SK-N-SH (cell line): ENCODE results near the gene DNASE1L2.

Source experiments
- CHD2 ChIP-seq: fragments of 150-350 bp; IDR thresholded peaks from 2 replicates; pipeline ENCODE4 v1.6.1; 2018; ENCODE audit warnings: low read length; ENCODE audit not compliant: partially characterized antibody
- ELF1 ChIP-seq: IDR thresholded peaks from 2 replicates; pipeline ENCODE4 v1.4.0; 2012
- EP300 ChIP-seq, 2 experiments: IDR thresholded peaks; 2 replicates each; pipeline versions ENCODE4 v1.4.0 to v1.6.1; 2012; ENCODE audit warnings: borderline replicate concordance in 1 of 2, low read depth in 1 of 2, low read length in 1 of 2
- EZH2phosphoT487 ChIP-seq: fragments of 200-600 bp; sonication (generic); IDR thresholded peaks from 2 replicates; pipeline ENCODE4 v1.6.1; 2017; ENCODE audit warnings: low read depth, mixed run types, mild to moderate bottlenecking, antibody characterized with exemption, moderate library complexity, borderline replicate concordance
- FOXM1 ChIP-seq: IDR thresholded peaks from 2 replicates; pipeline ENCODE4 v1.4.0; 2012; ENCODE audit warnings: low read depth, mild to moderate bottlenecking
- MXI1 ChIP-seq: IDR thresholded peaks from 2 replicates; pipeline ENCODE4 v1.6.1; 2012; ENCODE audit warnings: mild to moderate bottlenecking, low read depth, low read length, improper control_type of control experiment
- NFIC ChIP-seq: IDR thresholded peaks from 2 replicates; pipeline ENCODE4 v1.4.0; 2012; ENCODE audit warnings: borderline replicate concordance
- NRF1 ChIP-seq: IDR thresholded peaks from 2 replicates; pipeline ENCODE4 v1.6.1; 2012; ENCODE audit warnings: low read depth, mild to moderate bottlenecking, low read length
- POLR2AphosphoS5 ChIP-seq: IDR thresholded peaks from 2 replicates; pipeline ENCODE4 v1.6.1; 2012; ENCODE audit warnings: low read depth, low read length
- RFX5 ChIP-seq: IDR thresholded peaks from 2 replicates; pipeline ENCODE4 v1.6.1; 2012; ENCODE audit warnings: mild to moderate bottlenecking, improper control_type of control experiment, low read length
- TF ChIP-seq, protein P1 (sequence below): IDR thresholded peaks from 2 replicates; pipeline ENCODE4 v1.6.1; 2012; ENCODE audit warnings: mild to moderate bottlenecking, low read depth, low read length, moderate library complexity
- TF ChIP-seq, protein P2 (sequence below): fragments of 200-600 bp; sonication (generic); IDR thresholded peaks from 2 replicates; pipeline ENCODE4 v1.6.1; 2017; ENCODE audit warnings: antibody characterized with exemption, mild to moderate bottlenecking, moderate library complexity
- TF ChIP-seq, protein P3 (sequence below): IDR thresholded peaks from 2 replicates; pipeline ENCODE4 v1.4.0; 2012; ENCODE audit warnings: low read depth
- TF ChIP-seq, protein P4 (sequence below): fragments of 150-350 bp; IDR thresholded peaks from 2 replicates; pipeline ENCODE4 v1.6.1; 2017; ENCODE audit warnings: antibody characterized with exemption, low read length, low read depth, borderline replicate concordance

DNA sequence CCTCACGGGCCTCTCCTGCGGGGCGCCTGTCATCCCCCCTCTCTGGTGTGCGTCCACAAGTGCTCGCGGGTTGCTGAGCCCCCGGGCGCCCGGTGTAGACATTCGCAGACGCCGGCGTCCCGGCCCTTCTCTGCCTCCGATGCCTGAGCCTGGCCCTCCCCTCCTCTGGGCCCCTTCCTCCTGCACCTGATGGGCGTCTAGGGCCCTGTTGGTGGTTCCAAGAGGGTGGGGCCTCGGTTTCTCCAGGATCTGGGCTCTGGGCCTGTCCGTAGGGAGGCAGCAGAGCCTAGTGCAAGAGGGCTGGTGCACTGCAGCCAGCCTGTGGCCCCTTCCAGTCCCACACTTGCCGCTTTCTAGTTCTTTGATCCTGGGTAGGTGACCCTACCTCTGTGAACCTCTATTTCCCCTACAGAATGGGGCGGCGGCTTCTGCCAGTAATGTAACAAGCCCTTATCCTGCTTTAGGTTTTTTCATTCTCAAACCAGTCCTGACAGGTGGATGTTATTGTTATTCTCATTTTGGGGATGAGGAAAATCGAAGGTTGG lies 12.2 kb upstream of the DNASE1L2 start:
- TF ChIP-seq, protein P1, sequence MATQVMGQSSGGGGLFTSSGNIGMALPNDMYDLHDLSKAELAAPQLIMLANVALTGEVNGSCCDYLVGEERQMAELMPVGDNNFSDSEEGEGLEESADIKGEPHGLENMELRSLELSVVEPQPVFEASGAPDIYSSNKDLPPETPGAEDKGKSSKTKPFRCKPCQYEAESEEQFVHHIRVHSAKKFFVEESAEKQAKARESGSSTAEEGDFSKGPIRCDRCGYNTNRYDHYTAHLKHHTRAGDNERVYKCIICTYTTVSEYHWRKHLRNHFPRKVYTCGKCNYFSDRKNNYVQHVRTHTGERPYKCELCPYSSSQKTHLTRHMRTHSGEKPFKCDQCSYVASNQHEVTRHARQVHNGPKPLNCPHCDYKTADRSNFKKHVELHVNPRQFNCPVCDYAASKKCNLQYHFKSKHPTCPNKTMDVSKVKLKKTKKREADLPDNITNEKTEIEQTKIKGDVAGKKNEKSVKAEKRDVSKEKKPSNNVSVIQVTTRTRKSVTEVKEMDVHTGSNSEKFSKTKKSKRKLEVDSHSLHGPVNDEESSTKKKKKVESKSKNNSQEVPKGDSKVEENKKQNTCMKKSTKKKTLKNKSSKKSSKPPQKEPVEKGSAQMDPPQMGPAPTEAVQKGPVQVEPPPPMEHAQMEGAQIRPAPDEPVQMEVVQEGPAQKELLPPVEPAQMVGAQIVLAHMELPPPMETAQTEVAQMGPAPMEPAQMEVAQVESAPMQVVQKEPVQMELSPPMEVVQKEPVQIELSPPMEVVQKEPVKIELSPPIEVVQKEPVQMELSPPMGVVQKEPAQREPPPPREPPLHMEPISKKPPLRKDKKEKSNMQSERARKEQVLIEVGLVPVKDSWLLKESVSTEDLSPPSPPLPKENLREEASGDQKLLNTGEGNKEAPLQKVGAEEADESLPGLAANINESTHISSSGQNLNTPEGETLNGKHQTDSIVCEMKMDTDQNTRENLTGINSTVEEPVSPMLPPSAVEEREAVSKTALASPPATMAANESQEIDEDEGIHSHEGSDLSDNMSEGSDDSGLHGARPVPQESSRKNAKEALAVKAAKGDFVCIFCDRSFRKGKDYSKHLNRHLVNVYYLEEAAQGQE = no peak
- TF ChIP-seq FOXM1 = no peak
- TF ChIP-seq, protein P2, sequence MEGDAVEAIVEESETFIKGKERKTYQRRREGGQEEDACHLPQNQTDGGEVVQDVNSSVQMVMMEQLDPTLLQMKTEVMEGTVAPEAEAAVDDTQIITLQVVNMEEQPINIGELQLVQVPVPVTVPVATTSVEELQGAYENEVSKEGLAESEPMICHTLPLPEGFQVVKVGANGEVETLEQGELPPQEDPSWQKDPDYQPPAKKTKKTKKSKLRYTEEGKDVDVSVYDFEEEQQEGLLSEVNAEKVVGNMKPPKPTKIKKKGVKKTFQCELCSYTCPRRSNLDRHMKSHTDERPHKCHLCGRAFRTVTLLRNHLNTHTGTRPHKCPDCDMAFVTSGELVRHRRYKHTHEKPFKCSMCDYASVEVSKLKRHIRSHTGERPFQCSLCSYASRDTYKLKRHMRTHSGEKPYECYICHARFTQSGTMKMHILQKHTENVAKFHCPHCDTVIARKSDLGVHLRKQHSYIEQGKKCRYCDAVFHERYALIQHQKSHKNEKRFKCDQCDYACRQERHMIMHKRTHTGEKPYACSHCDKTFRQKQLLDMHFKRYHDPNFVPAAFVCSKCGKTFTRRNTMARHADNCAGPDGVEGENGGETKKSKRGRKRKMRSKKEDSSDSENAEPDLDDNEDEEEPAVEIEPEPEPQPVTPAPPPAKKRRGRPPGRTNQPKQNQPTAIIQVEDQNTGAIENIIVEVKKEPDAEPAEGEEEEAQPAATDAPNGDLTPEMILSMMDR = peak; percentile 27; the same call in 1 of the 2 replicates
- no peak for TF ChIP-seq POLR2AphosphoS5
- TF ChIP-seq MXI1 = no peak
- TF ChIP-seq CHD2 = no peak
- TF ChIP-seq NFIC = no peak
- TF ChIP-seq, protein P3, sequence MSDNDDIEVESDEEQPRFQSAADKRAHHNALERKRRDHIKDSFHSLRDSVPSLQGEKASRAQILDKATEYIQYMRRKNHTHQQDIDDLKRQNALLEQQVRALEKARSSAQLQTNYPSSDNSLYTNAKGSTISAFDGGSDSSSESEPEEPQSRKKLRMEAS = no peak
- TF ChIP-seq EZH2phosphoT487 = no peak
- TF ChIP-seq ELF1 = no peak
- no peak for TF ChIP-seq EP300 (IDR thresholded peaks at IDR 0.05; ENCODE audit: borderline replicate concordance in 1 of 2, low read depth in 1 of 2, low read length in 1 of 2)
- no peak for TF ChIP-seq NRF1
- TF ChIP-seq, protein P4, sequence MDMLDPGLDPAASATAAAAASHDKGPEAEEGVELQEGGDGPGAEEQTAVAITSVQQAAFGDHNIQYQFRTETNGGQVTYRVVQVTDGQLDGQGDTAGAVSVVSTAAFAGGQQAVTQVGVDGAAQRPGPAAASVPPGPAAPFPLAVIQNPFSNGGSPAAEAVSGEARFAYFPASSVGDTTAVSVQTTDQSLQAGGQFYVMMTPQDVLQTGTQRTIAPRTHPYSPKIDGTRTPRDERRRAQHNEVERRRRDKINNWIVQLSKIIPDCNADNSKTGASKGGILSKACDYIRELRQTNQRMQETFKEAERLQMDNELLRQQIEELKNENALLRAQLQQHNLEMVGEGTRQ = no peak
- TF ChIP-seq RFX5 = no peak
